DMS 273 (cell line): ENCODE results near the gene BLOC1S4.
"Not testable (repeated sequence)": the region's sequence is repeated elsewhere in the genome, so short reads cannot be mapped to it uniquely, and the experiment has no call there.

Experiments
- DNase-seq: peaks from one replicate; lab custom pipeline; 2025; ENCODE audit not compliant: unreplicated experiment; lab: John Stamatoyannopoulos, UW

BLOC1S4 gene, protein sequence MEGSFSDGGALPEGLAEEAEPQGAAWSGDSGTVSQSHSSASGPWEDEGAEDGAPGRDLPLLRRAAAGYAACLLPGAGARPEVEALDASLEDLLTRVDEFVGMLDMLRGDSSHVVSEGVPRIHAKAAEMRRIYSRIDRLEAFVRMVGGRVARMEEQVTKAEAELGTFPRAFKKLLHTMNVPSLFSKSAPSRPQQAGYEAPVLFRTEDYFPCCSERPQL

DNA sequence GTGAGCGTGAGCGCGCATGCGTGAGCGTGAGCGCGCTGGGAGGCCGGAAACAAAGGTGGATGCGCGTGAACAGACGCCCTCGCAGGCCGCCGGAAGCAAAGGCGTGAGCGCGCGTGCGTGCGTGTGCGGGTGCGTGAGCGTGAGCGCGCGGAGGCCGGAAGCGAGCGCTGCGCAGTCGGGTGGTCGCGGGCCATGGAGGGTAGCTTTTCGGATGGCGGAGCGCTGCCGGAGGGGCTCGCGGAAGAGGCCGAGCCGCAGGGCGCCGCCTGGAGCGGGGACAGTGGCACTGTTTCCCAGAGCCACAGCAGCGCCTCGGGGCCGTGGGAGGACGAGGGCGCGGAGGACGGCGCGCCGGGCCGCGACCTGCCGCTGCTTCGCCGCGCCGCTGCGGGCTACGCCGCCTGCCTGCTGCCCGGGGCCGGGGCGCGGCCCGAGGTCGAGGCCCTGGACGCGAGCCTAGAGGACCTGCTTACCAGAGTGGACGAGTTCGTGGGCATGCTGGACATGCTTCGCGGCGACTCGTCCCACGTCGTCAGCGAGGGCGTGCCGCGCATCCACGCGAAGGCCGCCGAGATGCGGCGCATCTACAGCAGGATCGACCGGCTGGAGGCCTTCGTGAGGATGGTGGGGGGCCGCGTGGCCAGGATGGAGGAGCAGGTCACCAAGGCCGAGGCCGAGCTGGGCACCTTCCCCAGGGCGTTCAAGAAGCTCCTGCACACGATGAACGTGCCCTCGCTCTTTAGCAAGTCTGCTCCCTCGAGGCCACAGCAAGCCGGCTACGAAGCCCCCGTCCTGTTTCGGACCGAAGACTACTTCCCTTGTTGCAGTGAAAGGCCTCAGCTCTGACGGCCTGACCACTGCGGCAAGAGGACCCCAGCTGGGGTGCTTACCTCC, at the start of gene BLOC1S4:
BLOC1S4 (plus strand) TSS at position 157 of the 894 bp plus-strand sequence; CDS start at position 193, 36 bp downstream.
- DNase-seq: peak; percentile 94

GRCh38 chr4:6668391-6668790, 47.6 kb upstream of the BLOC1S4 start:
- no peak for DNase-seq

GRCh38 chr4:6671648-6672047, 44.3 kb upstream of the BLOC1S4 start:
- DNase-seq: no peak

DNA sequence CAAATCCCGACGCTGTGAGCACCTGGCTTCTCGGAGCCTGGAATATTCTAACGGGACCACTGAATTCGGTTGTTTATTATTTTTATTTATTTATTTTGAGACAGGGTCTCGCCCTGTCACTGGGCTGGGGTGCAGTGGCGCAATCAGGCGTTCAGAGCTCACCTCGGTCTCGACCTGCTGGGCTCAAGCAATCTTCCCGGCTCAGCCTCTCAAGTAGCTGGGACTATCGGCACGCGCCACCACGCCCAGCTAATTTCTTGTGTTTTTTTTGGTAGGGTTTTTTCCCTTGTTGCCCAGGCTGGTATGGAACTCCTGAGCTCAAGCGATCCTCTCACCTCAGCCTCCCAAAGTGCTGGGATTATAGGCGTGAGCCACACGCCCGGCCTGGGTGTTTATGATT, 43.8 kb upstream of the BLOC1S4 start:
- DNase-seq: no peak

GRCh38 chr4:6672541-6673190, 43.3 kb upstream of the BLOC1S4 start:
- not testable (repeated sequence) for DNase-seq

- not testable (repeated sequence) for DNase-seq
These were observed 42.7 kb upstream of the BLOC1S4 start for GRCh38 chr4:6673191-6673659.

- DNase-seq: peak; percentile 97
These were observed 42.1 kb upstream of the BLOC1S4 start for GRCh38 chr4:6673660-6674499.

- peak; percentile 51 for DNase-seq
These were observed 41.3 kb upstream of the BLOC1S4 start for GRCh38 chr4:6674500-6675149.

DNA sequence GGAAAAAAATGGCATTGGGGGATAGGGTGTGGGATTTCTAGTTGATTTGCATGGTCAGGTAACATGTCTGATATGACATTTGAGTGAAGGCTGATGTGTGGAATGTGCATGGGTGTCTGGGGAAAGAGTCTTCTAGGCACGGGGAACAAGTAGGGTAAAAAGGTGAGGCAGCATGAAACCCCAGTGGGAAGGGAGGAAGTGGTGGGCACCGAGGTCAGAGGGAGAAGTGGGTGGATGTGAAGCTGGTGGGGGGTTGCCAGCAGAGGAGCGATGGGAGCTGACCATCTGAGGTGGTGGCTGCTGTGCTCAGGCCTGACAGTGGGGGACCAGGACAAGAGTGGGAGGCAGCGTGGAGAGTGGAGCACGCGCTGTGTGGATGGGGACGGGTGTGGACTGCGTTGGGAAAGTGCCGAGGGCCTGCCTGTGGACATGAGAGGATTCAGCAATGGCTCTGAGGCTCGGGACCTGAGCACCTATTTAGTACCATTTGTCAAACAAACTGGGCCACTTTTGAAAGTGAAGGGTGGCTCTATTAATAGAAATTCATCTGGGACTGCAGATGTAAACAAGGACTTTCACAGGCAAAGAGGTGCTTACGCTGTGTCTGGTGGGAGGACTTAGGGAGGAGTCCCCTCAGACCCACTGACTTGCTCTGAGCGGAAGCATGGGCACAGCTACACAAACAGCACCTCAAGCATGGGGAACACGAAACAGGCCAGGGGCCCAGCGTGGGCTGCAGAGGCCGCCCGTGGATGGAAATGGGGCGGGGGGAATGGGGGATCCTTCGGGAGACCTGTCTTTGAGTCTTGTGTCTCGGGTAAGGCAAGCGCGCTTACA, 39.0 kb upstream of the BLOC1S4 start:
- DNase-seq: no peak

DNA sequence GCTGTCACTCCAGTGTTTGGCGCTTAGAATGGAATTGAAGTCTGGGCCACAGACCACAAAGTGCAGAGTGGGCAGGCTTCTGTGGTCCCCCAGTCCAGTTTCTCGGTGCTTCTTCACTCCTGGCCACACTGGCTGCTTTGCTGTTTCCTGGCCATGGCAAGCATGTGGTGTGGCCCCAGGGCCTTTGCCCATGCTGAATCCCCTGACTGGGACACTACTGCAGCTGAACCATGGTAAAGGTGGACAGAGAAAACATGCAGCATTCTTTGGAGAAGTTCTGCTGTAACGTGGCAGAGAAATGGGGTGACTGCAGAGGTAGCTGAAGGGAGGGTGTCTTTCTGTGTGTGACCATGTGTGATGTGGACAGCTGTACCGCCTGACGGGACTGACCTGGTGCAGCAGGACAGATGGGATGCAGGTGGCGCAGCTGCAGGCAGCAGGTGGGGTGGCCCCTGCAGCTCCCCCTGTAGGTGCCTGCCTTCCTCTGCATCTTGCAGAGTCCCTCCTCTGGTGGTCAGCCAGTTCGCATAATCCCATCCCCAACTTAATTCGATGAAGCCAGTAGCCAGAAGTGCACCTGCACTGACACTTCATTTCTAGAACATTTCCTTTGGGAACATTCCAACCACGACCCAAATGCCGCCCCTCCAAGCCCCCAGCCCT, 35.5 kb upstream of the BLOC1S4 start:
- peak; percentile 23 for DNase-seq

DNA sequence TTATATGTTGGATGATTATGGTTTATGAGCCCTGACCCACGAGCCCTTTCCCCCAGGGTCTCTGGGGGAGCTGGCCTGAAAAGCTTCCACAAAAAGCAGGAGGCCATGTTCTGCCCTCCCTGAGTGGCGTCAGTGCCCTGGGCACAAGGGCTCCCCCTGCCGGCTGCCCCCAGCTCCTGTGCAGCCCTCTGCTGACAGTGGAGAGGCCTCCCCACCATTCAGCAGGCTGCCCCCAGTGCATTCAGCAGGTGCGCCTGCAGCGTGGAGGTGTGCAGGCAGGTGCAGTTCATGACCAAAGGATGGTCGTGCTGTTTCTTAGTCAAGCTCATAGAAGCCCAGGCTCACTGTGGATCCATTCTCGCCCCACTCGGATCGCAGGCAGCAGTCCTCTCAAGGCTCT, 34.8 kb upstream of the BLOC1S4 start:
- no peak for DNase-seq

DNA sequence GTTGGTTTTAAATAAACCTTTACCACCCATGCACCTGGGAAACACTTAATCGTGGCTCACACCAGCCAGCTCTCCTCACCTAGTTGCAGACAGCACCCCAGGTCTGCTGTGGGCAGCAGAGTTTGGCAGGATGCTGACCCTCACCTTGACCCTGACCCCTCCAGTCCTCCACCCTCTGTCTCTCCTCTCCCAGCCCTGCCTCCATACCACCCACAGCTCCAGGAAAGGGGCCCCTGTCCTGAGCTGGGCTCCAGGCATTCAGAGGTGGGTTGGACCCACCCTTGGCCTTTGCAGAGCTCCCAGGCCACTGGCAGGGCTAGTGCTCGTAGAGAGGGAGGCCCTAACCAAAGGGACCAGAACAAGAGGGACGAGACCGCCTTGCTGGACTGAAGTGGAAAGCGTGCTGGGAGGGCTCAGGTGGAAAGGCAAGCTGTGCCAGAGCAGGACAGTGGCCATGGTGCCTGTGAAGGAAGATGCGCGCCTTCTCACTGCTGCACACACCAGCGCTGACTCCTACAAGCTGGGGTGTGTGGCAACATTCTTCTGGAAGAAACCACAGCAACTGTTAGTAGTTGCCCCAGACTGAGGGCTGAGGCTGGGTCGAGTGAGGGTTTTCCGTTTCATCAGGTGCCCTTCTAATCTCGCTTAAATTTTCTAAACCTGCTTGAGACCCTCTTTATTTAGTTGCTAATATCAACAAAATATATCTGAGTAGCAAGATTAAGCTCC, 32.9 kb upstream of the BLOC1S4 start:
- DNase-seq: no peak

GRCh38 chr4:6684656-6685055, 31.3 kb upstream of the BLOC1S4 start:
- DNase-seq: no peak

- no peak for DNase-seq
These were observed 29.7 kb upstream of the BLOC1S4 start for GRCh38 chr4:6686104-6686787.

- DNase-seq: no peak
These were observed 27.8 kb upstream of the BLOC1S4 start for GRCh38 chr4:6687947-6688878.

GRCh38 chr4:6688879-6689505, 27.0 kb upstream of the BLOC1S4 start:
- peak; percentile 24 for DNase-seq
